Keratinocyte (primary cell): ENCODE results near the gene TACR1. TPM values are rescaled to one million over a fixed set of nuclear protein-coding genes. Genes with fewer than 3 reads are reported as not detected.
A peak's percentile ranks its signal among the peaks of the same experiment; 100 is the strongest.

Experiments
- DNase-seq: peaks from one replicate; pipeline ENCODE4 v3.0.0-alpha.2; 2011; ENCODE audit warnings: low read depth, missing footprints, low spot score
- FAIRE-seq: peaks from 2 replicates; lab custom pipeline; 2011; peaks lifted over from hg19 to GRCh38; lab: Jason Lieb, UNC
- H2AFZ ChIP-seq: 2 replicates; pipeline ENCODE4 v1.6.0; 2012; ENCODE audit warnings: low read length, control low read depth, inconsistent platforms; ENCODE audit not compliant: control insufficient read depth
- H3K27ac ChIP-seq: 2 replicates; pipeline ENCODE4 v1.5.1; 2011; ENCODE audit warnings: low read length; ENCODE audit not compliant: control insufficient read depth, insufficient read depth
- H3K27me3 ChIP-seq: 3 replicates; pipeline ENCODE4 v1.6.0; 2011; ENCODE audit warnings: low read length; ENCODE audit not compliant: control insufficient read depth, insufficient read depth; ENCODE audit errors: extremely low read depth
- H3K36me3 ChIP-seq, 2 experiments: 2 replicates in 1 of 2; 3 replicates in 1 of 2; pipeline ENCODE4 v1.5.1; 2011; ENCODE audit warnings: low read length in 2 of 2, mild to moderate bottlenecking in 1 of 2; ENCODE audit not compliant: control insufficient read depth in 2 of 2, insufficient read depth in 2 of 2; ENCODE audit errors: extremely low read depth in 1 of 2
- H3K4me1 ChIP-seq: 3 replicates; pipeline ENCODE4 v1.5.1; 2011; ENCODE audit warnings: low read length; ENCODE audit not compliant: control insufficient read depth, insufficient read depth; ENCODE audit errors: extremely low read depth
- H3K4me2 ChIP-seq: 3 replicates; pipeline ENCODE4 v1.6.0; 2011; ENCODE audit warnings: low read depth, low read length; ENCODE audit not compliant: control insufficient read depth, insufficient read depth; ENCODE audit errors: extremely low read depth
- H3K4me3 ChIP-seq, 3 experiments: fragments of 200-600 bp in 1 of 3; sonication (generic) in 1 of 3; 2 replicates in 2 of 3; 3 replicates in 1 of 3; pipeline ENCODE4 v1.5.1; 2011 to 2016; ENCODE audit warnings: low read length in 3 of 3, mild to moderate bottlenecking in 3 of 3, control low read depth in 2 of 3, inconsistent platforms in 1 of 3, low read depth in 1 of 3, mixed read lengths in 1 of 3, mixed run types in 1 of 3, moderate library complexity in 1 of 3; ENCODE audit not compliant: control insufficient read depth in 2 of 3, insufficient read depth in 2 of 3; ENCODE audit errors: extremely low read depth in 1 of 3
- H3K79me2 ChIP-seq: 2 replicates; pipeline ENCODE4 v1.6.0; 2012; ENCODE audit warnings: low read length; ENCODE audit not compliant: control insufficient read depth, insufficient read depth
- H3K9ac ChIP-seq: 3 replicates; pipeline ENCODE4 v1.6.0; 2011; ENCODE audit warnings: low read length; ENCODE audit not compliant: control insufficient read depth, insufficient read depth; ENCODE audit errors: extremely low read depth
- H3K9me1 ChIP-seq: 3 replicates; pipeline ENCODE4 v1.6.0; 2011; ENCODE audit warnings: low read length; ENCODE audit not compliant: control insufficient read depth, insufficient read depth; ENCODE audit errors: extremely low read depth
- H3K9me3 ChIP-seq: 2 replicates; pipeline ENCODE4 v1.5.1; 2012; ENCODE audit warnings: low read depth, low read length; ENCODE audit not compliant: control insufficient read depth
- H4K20me1 ChIP-seq: 3 replicates; pipeline ENCODE4 v1.6.0; 2011; ENCODE audit warnings: low read length; ENCODE audit not compliant: control insufficient read depth, insufficient read depth; ENCODE audit errors: extremely low read depth
- EZH2 ChIP-seq: IDR thresholded peaks from one replicate; pipeline ENCODE4 v1.6.1; 2012; ENCODE audit warnings: inconsistent platforms, mild to moderate bottlenecking, low read length, moderate library complexity
- dilution Hi-C: fragments of 300-500 bp; cut with MboI; formaldehyde crosslinking; loops from one replicate; pipeline ENCODE4 v1.7.0; 2020; ENCODE audit warnings: low sequenced_read_pairs; ENCODE audit not compliant: extremely low pct_ligation_motif_present
- polyA plus RNA-seq, 5 experiments: library from polyadenylated mRNA; depleted of rRNA in 3 of 5; stranded (reverse) in 3 of 5; stranded (forward) in 1 of 5; unstranded in 1 of 5; fragments of >200 nt; gene quantifications; 1 replicate in 1 of 5; 2 replicates in 3 of 5; 3 replicates in 1 of 5; pipeline versions ENCODE4 v1.2.1 to v1.2.3, GENCODE V29; 2011 to 2012; ENCODE audit warnings: missing spikeins in 2 of 5, low read depth in 1 of 5, low replicate concordance in 1 of 5
- TF ChIP-seq, protein P1 (sequence below), 3 experiments: IDR thresholded peaks in 1 of 3; conservative IDR thresholded peaks in 1 of 3; optimal IDR thresholded peaks in 1 of 3; 2 replicates in 2 of 3; 3 replicates in 1 of 3; pipeline versions ENCODE3 to v1.5.1; 2011; ENCODE audit warnings: low read length in 3 of 3, mild to moderate bottlenecking in 3 of 3, moderate library complexity in 2 of 3, control low read depth in 1 of 3, inconsistent platforms in 1 of 3; ENCODE audit not compliant: insufficient read depth in 2 of 3; ENCODE audit errors: extremely low read depth in 1 of 3

Gene TACR1
- polyA plus RNA-seq, 1 donor (not counting 4 experiments of a cell fraction or from before 2014, with no cell fraction given): not detected

DNA sequence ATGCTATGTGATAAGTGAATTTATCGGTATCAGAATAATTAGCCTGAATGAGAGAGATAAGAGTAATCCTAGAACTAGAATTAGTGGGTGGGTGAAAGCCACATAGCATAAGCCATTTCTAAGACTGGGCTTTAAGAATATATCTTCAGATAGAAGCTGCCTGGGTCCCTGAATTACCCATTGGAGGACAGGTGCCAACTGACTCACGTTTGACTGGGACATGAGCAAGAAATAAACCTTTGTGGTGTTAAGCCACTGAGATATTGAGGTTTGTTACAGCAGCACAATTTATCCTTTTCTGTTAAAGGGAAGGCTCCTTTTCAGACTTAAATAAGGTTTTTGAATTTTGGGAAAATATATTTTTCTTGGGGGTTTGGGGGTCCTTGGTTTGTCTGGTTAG lies 145.0 kb downstream of the TACR1 start:
- Histone ChIP-seq H3K4me3 (no peak overlapping the region), H3K9me1 (no peaks in the 10 kb centered on the region), H2AFZ (no peak overlapping the region), H3K79me2 (no peaks in the 10 kb centered on the region), H3K36me3 (no peaks in the 10 kb centered on the region), H3K9ac (no peak overlapping the region), H3K27ac (no peak overlapping the region), H3K4me2 (no peak overlapping the region), H3K4me1 (no peaks in the 10 kb centered on the region), H4K20me1 (no peaks in the 10 kb centered on the region), H3K27me3 (no peaks in the 10 kb centered on the region), H3K9me3 (no peaks in the 10 kb centered on the region)
- no peak for DNase-seq
- no peak for TF ChIP-seq EZH2
- TF ChIP-seq, protein P1, sequence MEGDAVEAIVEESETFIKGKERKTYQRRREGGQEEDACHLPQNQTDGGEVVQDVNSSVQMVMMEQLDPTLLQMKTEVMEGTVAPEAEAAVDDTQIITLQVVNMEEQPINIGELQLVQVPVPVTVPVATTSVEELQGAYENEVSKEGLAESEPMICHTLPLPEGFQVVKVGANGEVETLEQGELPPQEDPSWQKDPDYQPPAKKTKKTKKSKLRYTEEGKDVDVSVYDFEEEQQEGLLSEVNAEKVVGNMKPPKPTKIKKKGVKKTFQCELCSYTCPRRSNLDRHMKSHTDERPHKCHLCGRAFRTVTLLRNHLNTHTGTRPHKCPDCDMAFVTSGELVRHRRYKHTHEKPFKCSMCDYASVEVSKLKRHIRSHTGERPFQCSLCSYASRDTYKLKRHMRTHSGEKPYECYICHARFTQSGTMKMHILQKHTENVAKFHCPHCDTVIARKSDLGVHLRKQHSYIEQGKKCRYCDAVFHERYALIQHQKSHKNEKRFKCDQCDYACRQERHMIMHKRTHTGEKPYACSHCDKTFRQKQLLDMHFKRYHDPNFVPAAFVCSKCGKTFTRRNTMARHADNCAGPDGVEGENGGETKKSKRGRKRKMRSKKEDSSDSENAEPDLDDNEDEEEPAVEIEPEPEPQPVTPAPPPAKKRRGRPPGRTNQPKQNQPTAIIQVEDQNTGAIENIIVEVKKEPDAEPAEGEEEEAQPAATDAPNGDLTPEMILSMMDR (optimal IDR thresholded peaks at IDR 0.05 in 1 of 3, IDR thresholded peaks at IDR 0.05 in 1 of 3, conservative IDR thresholded peaks at IDR 0.05 in 1 of 3; ENCODE audit: extremely low read depth in 1 of 3, insufficient read depth in 2 of 3, low read length in 3 of 3): no peak
- dilution Hi-C loops: no loop called here
- no peak for FAIRE-seq

DNA sequence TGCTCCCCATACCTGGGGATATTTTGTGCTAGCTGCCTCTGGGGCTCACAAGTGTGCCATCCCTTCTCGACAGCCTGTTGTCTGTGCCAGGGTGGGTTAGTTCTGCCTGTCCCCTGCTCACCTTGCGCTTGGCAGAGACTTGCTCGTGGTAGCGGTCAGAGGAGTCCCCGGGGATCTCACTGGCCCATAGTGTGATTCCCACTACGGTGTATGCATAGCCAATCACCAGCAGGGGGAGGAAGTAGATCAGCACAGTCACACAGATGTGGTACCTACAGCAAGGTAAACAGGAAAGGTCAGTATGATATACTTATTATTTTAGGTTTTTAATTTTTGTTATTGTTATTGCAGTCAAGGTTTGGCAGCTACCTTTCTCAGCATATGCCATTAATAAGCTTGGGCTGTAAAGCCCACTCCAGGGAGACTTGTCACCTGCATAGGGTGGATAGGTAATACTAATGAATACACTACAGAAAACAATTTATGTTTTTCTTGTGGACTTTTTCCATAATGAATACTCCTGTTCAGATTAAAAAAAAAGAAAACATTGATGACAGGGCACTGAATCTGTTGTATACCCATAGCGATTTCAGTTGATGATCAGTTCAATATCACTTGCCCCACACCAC lies 145.7 kb downstream of the TACR1 start:
- Histone ChIP-seq H3K4me2 (no peak overlapping the region), H3K4me1 (no peaks in the 10 kb centered on the region), H3K27ac (no peak overlapping the region), H3K36me3 (no peaks in the 10 kb centered on the region), H3K9me3 (no peaks in the 10 kb centered on the region), H3K27me3 (no peaks in the 10 kb centered on the region), H3K9ac (no peak overlapping the region), H2AFZ (no peak overlapping the region), H4K20me1 (no peaks in the 10 kb centered on the region), H3K79me2 (no peaks in the 10 kb centered on the region), H3K4me3 (no peak overlapping the region), H3K9me1 (no peaks in the 10 kb centered on the region)
- TF ChIP-seq, protein P1 (optimal IDR thresholded peaks at IDR 0.05 in 1 of 3, IDR thresholded peaks at IDR 0.05 in 1 of 3, conservative IDR thresholded peaks at IDR 0.05 in 1 of 3; ENCODE audit: extremely low read depth in 1 of 3, insufficient read depth in 2 of 3, low read length in 3 of 3): peak; percentile 80 to 91 (median 84)
- no peak for TF ChIP-seq EZH2
- dilution Hi-C loops: no loop called here
- DNase-seq (no peak), FAIRE-seq (no peak)
